Ascending aorta (tissue), 2 donors: ENCODE measurements around the gene MDM2. TPM values are rescaled to one million over a fixed set of nuclear protein-coding genes. Genes with fewer than 3 reads are reported as not detected.

Experiments used
- DNase-seq, 2 donors: peaks; one replicate each; pipeline ENCODE4 v3.0.0-alpha.2; 2019; ENCODE audit warnings: low spot score in 2 of 2
- H3K27ac ChIP-seq, 2 donors: fragments of 200-600 bp; sonication (generic); one replicate each; pipeline ENCODE4 v1.5.1; 2016 to 2017; ENCODE audit warnings: mild to moderate bottlenecking in 1 of 2
- H3K27me3 ChIP-seq: fragments of 200-600 bp; sonication (generic); one replicate; pipeline ENCODE4 v1.5.1; 2017
- H3K36me3 ChIP-seq, 2 donors: fragments of 200-600 bp; sonication (generic); one replicate each; pipeline ENCODE4 v1.5.1; 2016
- H3K4me1 ChIP-seq, 2 donors: fragments of 200-600 bp; sonication (generic); one replicate each; pipeline ENCODE4 v1.5.1; 2016 to 2017; ENCODE audit warnings: mild to moderate bottlenecking in 1 of 2
- H3K4me3 ChIP-seq, 2 donors: fragments of 200-600 bp; sonication (generic); one replicate each; pipeline ENCODE4 v1.5.1; 2016 to 2017; ENCODE audit warnings: mild to moderate bottlenecking in 1 of 2
- H3K9me3 ChIP-seq, 2 donors: fragments of 200-600 bp; sonication (generic); one replicate each; pipeline ENCODE4 v1.5.1; 2016
- intact Hi-C: fragments of 100-400 bp; cut with DNase I; formaldehyde crosslinking; loops from one replicate; pipeline ENCODE4 v1.15.1; 2023
- total RNA-seq: library from RNA; depleted of rRNA; stranded (reverse); fragments of >200 nt; gene quantifications from one replicate; pipeline ENCODE4 v1.1.0, GENCODE V29; 2016
- TF ChIP-seq, protein P1 (sequence below), 3 experiments: fragments of 200-600 bp in 2 of 3; fragments of 450-650 bp in 1 of 3; sonication (generic) in 2 of 3; IDR thresholded peaks; one replicate each; pipeline ENCODE4 v1.5.1; 2016 to 2019; ENCODE audit warnings: antibody characterized with exemption in 3 of 3, mild to moderate bottlenecking in 1 of 3, moderate library complexity in 1 of 3

MDM2 gene
- total RNA-seq, 1 donor from 2014 or later: 24.2 TPM

DNA sequence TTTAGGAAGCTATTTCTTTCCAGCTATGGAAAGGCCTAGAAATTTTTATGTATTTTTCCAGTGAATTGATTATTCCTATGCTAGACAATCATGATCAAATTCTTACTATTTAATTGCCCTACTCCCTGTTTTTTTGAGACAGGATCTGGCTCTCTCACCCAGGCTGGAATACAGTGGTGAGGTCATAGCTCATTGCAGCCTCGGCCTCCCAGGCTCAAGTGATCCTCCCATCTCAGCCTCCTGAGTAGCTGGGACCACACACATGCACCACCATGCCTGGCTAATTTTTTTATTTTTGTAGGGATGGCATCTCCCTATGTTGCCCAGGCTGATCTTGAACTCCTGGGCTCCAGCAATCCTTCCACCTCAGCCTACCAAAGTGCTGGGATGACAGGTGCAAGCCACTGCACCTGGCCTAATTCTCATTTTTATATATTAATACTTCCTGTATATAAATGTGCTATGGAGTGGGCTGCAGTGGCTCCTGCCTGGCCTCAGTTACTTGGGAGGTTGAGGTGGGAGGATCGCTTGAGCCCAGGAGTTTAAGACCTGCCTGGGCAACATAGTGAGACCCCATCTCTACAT is 16.0 kb upstream of the MDM2 start:
- no peak overlapping the region for H3K27ac ChIP-seq
- TF ChIP-seq, protein P1, sequence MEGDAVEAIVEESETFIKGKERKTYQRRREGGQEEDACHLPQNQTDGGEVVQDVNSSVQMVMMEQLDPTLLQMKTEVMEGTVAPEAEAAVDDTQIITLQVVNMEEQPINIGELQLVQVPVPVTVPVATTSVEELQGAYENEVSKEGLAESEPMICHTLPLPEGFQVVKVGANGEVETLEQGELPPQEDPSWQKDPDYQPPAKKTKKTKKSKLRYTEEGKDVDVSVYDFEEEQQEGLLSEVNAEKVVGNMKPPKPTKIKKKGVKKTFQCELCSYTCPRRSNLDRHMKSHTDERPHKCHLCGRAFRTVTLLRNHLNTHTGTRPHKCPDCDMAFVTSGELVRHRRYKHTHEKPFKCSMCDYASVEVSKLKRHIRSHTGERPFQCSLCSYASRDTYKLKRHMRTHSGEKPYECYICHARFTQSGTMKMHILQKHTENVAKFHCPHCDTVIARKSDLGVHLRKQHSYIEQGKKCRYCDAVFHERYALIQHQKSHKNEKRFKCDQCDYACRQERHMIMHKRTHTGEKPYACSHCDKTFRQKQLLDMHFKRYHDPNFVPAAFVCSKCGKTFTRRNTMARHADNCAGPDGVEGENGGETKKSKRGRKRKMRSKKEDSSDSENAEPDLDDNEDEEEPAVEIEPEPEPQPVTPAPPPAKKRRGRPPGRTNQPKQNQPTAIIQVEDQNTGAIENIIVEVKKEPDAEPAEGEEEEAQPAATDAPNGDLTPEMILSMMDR (IDR thresholded peaks at IDR 0.05): no peak
- no peak for DNase-seq
- no peak overlapping the region for H3K4me3 ChIP-seq
- no peaks in the 10 kb centered on the region for H3K36me3 ChIP-seq
- H3K4me1 ChIP-seq: peaks cover 0 to 2% of the 10 kb centered on the region in 2 donors
- H3K9me3 ChIP-seq: no peaks in the 10 kb centered on the region
- H3K27me3 ChIP-seq: no peaks in the 10 kb centered on the region
- intact Hi-C loops: no loop called here

DNA sequence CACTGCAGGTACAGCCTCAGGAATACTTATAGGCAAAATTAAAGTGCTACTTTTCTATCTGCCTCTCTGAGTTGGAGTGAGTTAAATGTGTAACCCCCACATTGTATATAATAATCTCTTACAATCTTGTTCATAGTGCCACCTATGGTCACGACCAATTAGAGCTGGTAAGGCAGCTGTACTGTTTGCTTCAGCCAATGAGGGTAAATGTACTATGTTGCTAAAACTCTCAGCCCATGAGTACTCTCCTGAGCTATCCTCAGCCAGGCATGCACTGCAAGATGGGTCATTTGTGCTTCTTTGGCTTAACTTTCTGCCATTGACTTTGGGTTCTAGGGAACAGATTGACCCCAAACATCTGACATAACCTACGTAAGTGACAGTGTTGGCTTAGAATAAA is 15.0 kb upstream of the MDM2 start:
- H3K4me3 ChIP-seq: no peak overlapping the region
- H3K27ac ChIP-seq: no peak overlapping the region
- no peaks in the 10 kb centered on the region for H3K9me3 ChIP-seq
- H3K27me3 ChIP-seq: no peaks in the 10 kb centered on the region
- intact Hi-C loops: no loop called here
- H3K4me1 ChIP-seq: no peaks in the 10 kb centered on the region
- TF ChIP-seq, protein P1 (IDR thresholded peaks at IDR 0.05): no peak
- no peaks in the 10 kb centered on the region for H3K36me3 ChIP-seq
- DNase-seq: no peak

DNA sequence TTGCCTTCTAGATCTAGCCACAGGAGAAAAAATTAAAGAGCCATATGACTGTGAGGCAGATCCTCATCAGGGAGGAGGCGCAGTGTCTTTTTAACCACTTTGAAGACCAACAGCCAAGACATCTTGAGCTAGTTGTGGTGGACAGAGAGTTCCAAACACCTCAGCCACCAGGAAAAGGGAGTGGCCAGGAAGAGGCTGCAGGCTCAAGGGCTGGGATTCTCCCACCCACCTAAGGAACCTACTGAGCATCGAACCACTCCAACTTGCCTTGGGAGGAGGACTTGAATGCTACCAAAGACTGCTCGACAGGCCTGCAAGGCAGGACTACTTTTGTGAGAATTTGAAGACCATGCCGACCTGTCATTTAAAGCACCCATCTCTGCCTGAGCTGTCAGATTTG is 14.5 kb upstream of the MDM2 start:
- no peak overlapping the region for H3K27ac ChIP-seq
- H3K4me3 ChIP-seq: no peak overlapping the region
- intact Hi-C loops: no loop called here
- TF ChIP-seq, protein P1 (IDR thresholded peaks at IDR 0.05): no peak
- DNase-seq: no peak
- no peaks in the 10 kb centered on the region for H3K9me3 ChIP-seq
- H3K4me1 ChIP-seq: no peaks in the 10 kb centered on the region
- no peaks in the 10 kb centered on the region for H3K27me3 ChIP-seq
- H3K36me3 ChIP-seq: no peaks in the 10 kb centered on the region

DNA sequence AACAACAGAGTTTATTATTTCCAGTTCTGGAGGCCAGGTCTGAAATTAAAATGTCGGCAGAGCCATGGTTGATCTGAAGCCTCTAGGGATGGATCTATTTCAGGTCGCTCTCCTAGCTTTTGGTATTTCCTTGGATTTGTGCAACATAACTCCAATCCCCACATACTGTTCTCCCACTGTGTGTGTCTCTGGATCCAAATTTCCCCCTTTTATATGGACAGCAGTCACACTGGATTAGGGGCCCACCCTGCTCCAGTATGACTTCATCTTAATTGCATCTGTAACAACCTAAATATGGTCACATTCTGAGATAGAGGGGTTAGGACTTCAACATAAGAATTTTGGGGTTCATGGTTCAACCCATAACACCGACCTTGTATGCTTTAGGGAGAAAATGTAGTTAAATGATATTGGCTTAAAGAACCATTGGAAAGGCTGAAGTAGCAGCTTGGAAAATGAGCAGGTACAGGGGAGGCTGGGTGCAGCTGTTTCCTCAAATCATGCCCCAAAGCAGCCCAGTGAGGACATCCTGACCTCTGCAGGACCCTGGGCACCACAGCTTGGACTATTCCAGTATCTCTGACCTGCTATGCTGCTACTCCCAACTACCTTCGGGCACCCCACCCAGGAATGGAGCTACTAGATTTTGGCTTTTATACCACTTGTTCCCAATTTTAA is 13.9 kb upstream of the MDM2 start:
- no peaks in the 10 kb centered on the region for H3K4me1 ChIP-seq
- TF ChIP-seq, protein P1 (IDR thresholded peaks at IDR 0.05): no peak
- H3K4me3 ChIP-seq: no peak overlapping the region
- H3K9me3 ChIP-seq: no peaks in the 10 kb centered on the region
- no peak for DNase-seq
- no peaks in the 10 kb centered on the region for H3K36me3 ChIP-seq
- intact Hi-C loops: no loop called here
- no peaks in the 10 kb centered on the region for H3K27me3 ChIP-seq
- no peak overlapping the region for H3K27ac ChIP-seq

DNA sequence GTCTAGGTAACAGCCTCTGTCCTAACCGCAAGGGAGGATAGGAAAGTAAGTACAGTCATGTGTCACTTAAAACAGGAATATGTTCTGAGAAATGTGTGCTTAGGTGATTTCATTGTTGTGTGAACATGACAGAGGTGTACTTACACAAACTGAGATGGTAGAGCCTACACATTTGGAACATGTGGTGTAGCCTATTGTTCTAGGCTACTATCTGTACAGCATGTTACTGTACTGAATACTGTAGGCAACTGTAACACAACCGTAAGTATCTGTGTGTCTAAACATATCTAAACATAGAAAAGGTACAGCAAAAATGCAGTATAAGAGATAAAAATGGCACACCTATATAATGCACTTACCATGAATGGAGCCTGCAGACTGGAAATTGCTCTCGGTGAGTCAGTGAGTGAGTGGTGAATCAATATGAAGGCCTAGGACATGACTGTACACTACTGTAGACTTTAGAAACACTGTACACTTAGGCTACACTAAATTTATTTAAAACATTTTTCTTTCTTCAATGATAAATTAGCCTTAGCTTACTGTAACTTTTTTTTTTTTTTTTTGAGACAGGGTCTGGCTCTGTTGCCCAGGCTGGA is 13.2 kb upstream of the MDM2 start:
- H3K4me1 ChIP-seq: no peaks in the 10 kb centered on the region
- no peak overlapping the region for H3K27ac ChIP-seq
- intact Hi-C loops: no loop called here
- TF ChIP-seq, protein P1 (IDR thresholded peaks at IDR 0.05): no peak
- H3K4me3 ChIP-seq: no peak overlapping the region
- H3K27me3 ChIP-seq: no peaks in the 10 kb centered on the region
- H3K9me3 ChIP-seq: no peaks in the 10 kb centered on the region
- H3K36me3 ChIP-seq: no peaks in the 10 kb centered on the region
- DNase-seq: no peak
